ENCODE data around the gene USP47.
A peak's percentile ranks its signal among the peaks of the same experiment; 100 is the strongest.

- TF ChIP-seq EZH2phosphoT487 (IDR thresholded peaks at IDR 0.05; ENCODE audit: borderline replicate concordance, low read length): no peak
- TF ChIP-seq CTCF (conservative IDR thresholded peaks at IDR 0.05; ENCODE audit: low read depth, low read length): peak; percentile 79
Measured at GRCh38 chr11:11848891-11849746, 7.3 kb downstream of the USP47 start.

All from PC-3 (cell line).